ENCODE measurements around the gene TTLL6.

DNA sequence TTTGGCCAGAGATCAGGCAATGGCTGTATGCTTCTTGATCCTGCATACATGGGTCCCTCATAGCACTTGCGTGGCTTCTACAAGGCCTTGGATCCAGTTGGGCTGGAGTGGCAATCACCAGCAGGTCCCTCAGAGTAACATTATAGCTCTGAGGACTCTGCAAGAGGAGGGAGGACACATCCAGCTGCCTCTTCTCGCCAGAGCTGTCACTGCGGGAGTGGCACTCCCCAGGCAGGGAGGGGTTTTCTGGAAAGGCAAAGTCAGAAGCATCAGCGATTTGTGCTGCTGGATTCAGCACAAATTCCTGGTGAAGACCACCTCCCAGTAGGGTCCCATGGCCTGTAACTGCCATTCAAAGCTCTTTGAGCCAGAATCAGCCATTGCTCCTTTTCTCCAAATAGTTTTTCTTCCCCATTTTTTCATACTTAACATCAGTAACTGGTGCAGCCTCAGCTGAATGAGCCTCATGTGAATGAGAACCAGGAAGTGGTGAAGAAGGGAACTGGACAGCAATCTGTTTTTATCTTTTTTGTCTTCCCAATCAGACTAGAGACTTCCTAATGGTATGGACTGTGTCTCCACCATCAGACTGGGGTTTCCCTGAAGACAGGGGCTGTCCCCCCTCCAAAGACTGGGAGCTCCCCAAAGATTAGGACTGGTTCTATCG is 47.9 kb downstream of the TTLL6 start:
- TF ChIP-seq, protein P1, sequence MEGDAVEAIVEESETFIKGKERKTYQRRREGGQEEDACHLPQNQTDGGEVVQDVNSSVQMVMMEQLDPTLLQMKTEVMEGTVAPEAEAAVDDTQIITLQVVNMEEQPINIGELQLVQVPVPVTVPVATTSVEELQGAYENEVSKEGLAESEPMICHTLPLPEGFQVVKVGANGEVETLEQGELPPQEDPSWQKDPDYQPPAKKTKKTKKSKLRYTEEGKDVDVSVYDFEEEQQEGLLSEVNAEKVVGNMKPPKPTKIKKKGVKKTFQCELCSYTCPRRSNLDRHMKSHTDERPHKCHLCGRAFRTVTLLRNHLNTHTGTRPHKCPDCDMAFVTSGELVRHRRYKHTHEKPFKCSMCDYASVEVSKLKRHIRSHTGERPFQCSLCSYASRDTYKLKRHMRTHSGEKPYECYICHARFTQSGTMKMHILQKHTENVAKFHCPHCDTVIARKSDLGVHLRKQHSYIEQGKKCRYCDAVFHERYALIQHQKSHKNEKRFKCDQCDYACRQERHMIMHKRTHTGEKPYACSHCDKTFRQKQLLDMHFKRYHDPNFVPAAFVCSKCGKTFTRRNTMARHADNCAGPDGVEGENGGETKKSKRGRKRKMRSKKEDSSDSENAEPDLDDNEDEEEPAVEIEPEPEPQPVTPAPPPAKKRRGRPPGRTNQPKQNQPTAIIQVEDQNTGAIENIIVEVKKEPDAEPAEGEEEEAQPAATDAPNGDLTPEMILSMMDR (conservative IDR thresholded peaks at IDR 0.05; ENCODE audit: low read length): no peak
- TF ChIP-seq EZH2phosphoT487 (IDR thresholded peaks at IDR 0.05; ENCODE audit: borderline replicate concordance): no peak

Measured in Loucy (cell line).